Measurements from ENCODE around the gene GRIK2. TPM values are rescaled to one million over a fixed set of nuclear protein-coding genes. Genes with fewer than 3 reads are reported as not detected.

GRIK2 gene
- polyA plus RNA-seq, 3 donors, result 12.4 to 19.0 (median 14.6) TPM

- no peak for DNase-seq
These were observed 385.7 kb downstream of the GRIK2 start for GRCh38 chr6:101779051-101779844.

- no peak for DNase-seq
These were observed 389.8 kb downstream of the GRIK2 start for GRCh38 chr6:101783287-101783686.

GRCh38 chr6:101784094-101784493, 390.6 kb downstream of the GRIK2 start:
- no peak for DNase-seq

GRCh38 chr6:101799531-101799930, 406.0 kb downstream of the GRIK2 start:
- DNase-seq, result no peak

- DNase-seq, result no peak
These were observed 407.1 kb downstream of the GRIK2 start for GRCh38 chr6:101800598-101800997.

- no peak for DNase-seq
These were observed 409.6 kb downstream of the GRIK2 start for GRCh38 chr6:101803136-101803535.

- no peak for DNase-seq
These were observed 412.7 kb downstream of the GRIK2 start for GRCh38 chr6:101806241-101806640.

- no peak for DNase-seq
These were observed 417.6 kb downstream of the GRIK2 start for GRCh38 chr6:101811108-101811507.

GRCh38 chr6:101816716-101817115, 423.2 kb downstream of the GRIK2 start:
- no peak for DNase-seq

- DNase-seq, result peak; percentile 28
These were observed 424.5 kb downstream of the GRIK2 start for GRCh38 chr6:101818051-101818450.

GRCh38 chr6:101824551-101825345, 431.2 kb downstream of the GRIK2 start:
- no peak for DNase-seq

- DNase-seq, result no peak
These were observed 432.8 kb downstream of the GRIK2 start for GRCh38 chr6:101826269-101826668.

- no peak for DNase-seq
These were observed 433.2 kb downstream of the GRIK2 start for GRCh38 chr6:101826678-101827077.

GRCh38 chr6:101830501-101831031, 437.1 kb downstream of the GRIK2 start:
- DNase-seq, result no peak

- DNase-seq, result no peak
These were observed 438.9 kb downstream of the GRIK2 start for GRCh38 chr6:101832371-101832770.

GRCh38 chr6:101840100-101840499, 446.6 kb downstream of the GRIK2 start:
- DNase-seq, result no peak

- no peak for DNase-seq
These were observed 451.7 kb downstream of the GRIK2 start for GRCh38 chr6:101845172-101845571.

- no peak for DNase-seq
These were observed 452.1 kb downstream of the GRIK2 start for GRCh38 chr6:101845621-101846020.

- DNase-seq, result no peak
These were observed 454.2 kb downstream of the GRIK2 start for GRCh38 chr6:101847690-101848089.

- DNase-seq, result no peak
These were observed 458.4 kb downstream of the GRIK2 start for GRCh38 chr6:101851911-101852310.

- no peak for DNase-seq
These were observed 459.9 kb downstream of the GRIK2 start for GRCh38 chr6:101853231-101854085.

GRCh38 chr6:101876431-101876830, 482.9 kb downstream of the GRIK2 start:
- DNase-seq, result no peak

Measured in renal pelvis (tissue), 4 donors.